IPS-NIHi7 (cell line): ENCODE measurements around the gene PODN.

Experiments
- DNase-seq: peaks from one replicate; pipeline ENCODE4 v3.0.0; 2012; ENCODE audit warnings: mixed read lengths; ENCODE audit errors: extremely low spot score

PODN gene

GRCh38 chr1:53074313-53075154 lies 12.5 kb downstream of the PODN start:
- no peak for DNase-seq

GRCh38 chr1:53075206-53075605 lies 13.2 kb downstream of the PODN start:
- DNase-seq: no peak

- no peak for DNase-seq
Observed at GRCh38 chr1:53075761-53076163, 13.7 kb downstream of the PODN start.

GRCh38 chr1:53076165-53076564 lies 14.2 kb downstream of the PODN start:
- no peak for DNase-seq

- no peak for DNase-seq
Observed at GRCh38 chr1:53076721-53077598, 14.9 kb downstream of the PODN start.

GRCh38 chr1:53077599-53077965 lies 15.6 kb downstream of the PODN start:
- no peak for DNase-seq

- no peak for DNase-seq
Observed at GRCh38 chr1:53078333-53079101, 16.5 kb downstream of the PODN start.

- no peak for DNase-seq
Observed at GRCh38 chr1:53079251-53079650, 17.2 kb downstream of the PODN start.

- no peak for DNase-seq
Observed at GRCh38 chr1:53080041-53080440, 18.0 kb downstream of the PODN start.

- DNase-seq: no peak
Observed at GRCh38 chr1:53080769-53081168, 18.8 kb downstream of the PODN start.

- DNase-seq: no peak
Observed at GRCh38 chr1:53081384-53082066, 19.5 kb downstream of the PODN start.

- DNase-seq: no peak
Observed at GRCh38 chr1:53082826-53083455, 20.9 kb downstream of the PODN start.

GRCh38 chr1:53083636-53084588 lies 21.9 kb downstream of the PODN start:
- no peak for DNase-seq

GRCh38 chr1:53084589-53084971 lies 22.6 kb downstream of the PODN start:
- DNase-seq: no peak

GRCh38 chr1:53085405-53085804 lies 23.4 kb downstream of the PODN start:
- no peak for DNase-seq

- no peak for DNase-seq
Observed at GRCh38 chr1:53086491-53087070, 24.6 kb downstream of the PODN start.

GRCh38 chr1:53087332-53088285 lies 25.6 kb downstream of the PODN start:
- DNase-seq: peak; percentile 76

- no peak for DNase-seq
Observed at GRCh38 chr1:53088616-53089300, 26.7 kb downstream of the PODN start.
